ENCODE measurements around the gene OR12D1. TPM values are rescaled to one million over a fixed set of nuclear protein-coding genes. Genes with fewer than 3 reads are reported as not detected.

OR12D1 gene
- polyA plus RNA-seq, 1 donor from 2014 or later = not detected

- H3F3A ChIP-seq (ENCODE audit: insufficient read depth, low read length, poor library complexity, severe bottlenecking) = no peaks in the 10 kb centered on the region
- no peaks in the 10 kb centered on the region for H3K79me2 ChIP-seq (replicated peaks; ENCODE audit: insufficient read depth, low read length)
- TF ChIP-seq EP300 (conservative IDR thresholded peaks at IDR 0.05; ENCODE audit: poor library complexity, severe bottlenecking) (no peak), POLR2AphosphoS5 (IDR thresholded peaks at IDR 0.05) (no peak), TAF1 (IDR thresholded peaks at IDR 0.05; ENCODE audit: low read depth) (no peak), EZH2 (IDR thresholded peaks at IDR 0.05; ENCODE audit: borderline replicate concordance, insufficient read depth, low read length, poor library complexity, severe bottlenecking) (no peak), MXI1 (conservative IDR thresholded peaks at IDR 0.05; ENCODE audit: poor library complexity, severe bottlenecking) (no peak), CTCF (IDR thresholded peaks at IDR 0.05; ENCODE audit: poor library complexity, severe bottlenecking) (no peak), RAD21 (conservative IDR thresholded peaks at IDR 0.05) (no peak), SMC3 (conservative IDR thresholded peaks at IDR 0.05; ENCODE audit: poor library complexity) (no peak), REST (IDR thresholded peaks at IDR 0.05; ENCODE audit: borderline replicate concordance) (no peak)
- no peaks in the 10 kb centered on the region for H3K27me3 ChIP-seq (ENCODE audit: insufficient read depth, low read depth, low read length)
- no peaks in the 10 kb centered on the region for H3K36me3 ChIP-seq (ENCODE audit: insufficient read depth, low read length)
- H2AFZ ChIP-seq (ENCODE audit: low read depth, low read length) = no peak overlapping the region
- H3K9me3 ChIP-seq (ENCODE audit: low read length) = no peaks in the 10 kb centered on the region
- no peak overlapping the region for H3K27ac ChIP-seq (ENCODE audit: low read length)
- H3K9ac ChIP-seq (ENCODE audit: low read length) = no peak overlapping the region
- no peak overlapping the region for H3K4me2 ChIP-seq (ENCODE audit: low read length)
- H3K9me2 ChIP-seq (ENCODE audit: insufficient read depth, low read length) = no peaks in the 10 kb centered on the region
- H3K4me3 ChIP-seq (ENCODE audit: low read length) = no peak overlapping the region
- H4K20me1 ChIP-seq (ENCODE audit: insufficient read depth) = no peaks in the 10 kb centered on the region
These were observed 46.5 kb downstream of the OR12D1 start for GRCh38 chr6:29461021-29461814.

GRCh38 chr6:29462022-29462421 lies 47.3 kb downstream of the OR12D1 start:
- TF ChIP-seq POLR2AphosphoS5 (IDR thresholded peaks at IDR 0.05) (no peak), SMC3 (conservative IDR thresholded peaks at IDR 0.05; ENCODE audit: poor library complexity) (no peak), EZH2 (IDR thresholded peaks at IDR 0.05; ENCODE audit: borderline replicate concordance, insufficient read depth, low read length, poor library complexity, severe bottlenecking) (no peak), RAD21 (conservative IDR thresholded peaks at IDR 0.05) (no peak), TAF1 (IDR thresholded peaks at IDR 0.05; ENCODE audit: low read depth) (no peak), EP300 (conservative IDR thresholded peaks at IDR 0.05; ENCODE audit: poor library complexity, severe bottlenecking) (no peak), REST (IDR thresholded peaks at IDR 0.05; ENCODE audit: borderline replicate concordance) (no peak), CTCF (IDR thresholded peaks at IDR 0.05; ENCODE audit: poor library complexity, severe bottlenecking) (no peak), MXI1 (conservative IDR thresholded peaks at IDR 0.05; ENCODE audit: poor library complexity, severe bottlenecking) (no peak)
- Histone ChIP-seq H3K36me3 (ENCODE audit: insufficient read depth, low read length) (no peaks in the 10 kb centered on the region), H2AFZ (ENCODE audit: low read depth, low read length) (no peak overlapping the region), H3K79me2 (replicated peaks; ENCODE audit: insufficient read depth, low read length) (no peaks in the 10 kb centered on the region), H3K27ac (ENCODE audit: low read length) (no peak overlapping the region), H3K27me3 (ENCODE audit: insufficient read depth, low read depth, low read length) (no peaks in the 10 kb centered on the region), H3K9me3 (ENCODE audit: low read length) (no peaks in the 10 kb centered on the region), H3K9ac (ENCODE audit: low read length) (no peak overlapping the region), H4K20me1 (ENCODE audit: insufficient read depth) (no peaks in the 10 kb centered on the region), H3K4me2 (ENCODE audit: low read length) (no peak overlapping the region), H3F3A (ENCODE audit: insufficient read depth, low read length, poor library complexity, severe bottlenecking) (no peaks in the 10 kb centered on the region), H3K9me2 (ENCODE audit: insufficient read depth, low read length) (no peaks in the 10 kb centered on the region), H3K4me3 (ENCODE audit: low read length) (no peak overlapping the region)
